Gastroesophageal sphincter (tissue), 3 donors: ENCODE data around the gene GBP2.

Experiments used
- POLR2A ChIP-seq, 2 donors: fragments of 450-650 bp; IDR thresholded peaks; one replicate each; pipeline ENCODE4 v1.6.1; 2017; ENCODE audit warnings: antibody characterized with exemption in 2 of 2, mild to moderate bottlenecking in 2 of 2, moderate library complexity in 1 of 2
- TF ChIP-seq, protein P1 (sequence below), 4 experiments: fragments of 200-600 bp in 2 of 4; fragments of 450-650 bp in 2 of 4; sonication (generic) in 1 of 4; IDR thresholded peaks; one replicate each; pipeline ENCODE4 v1.5.1; 2017 to 2019; ENCODE audit warnings: antibody characterized with exemption in 4 of 4, mild to moderate bottlenecking in 2 of 4, moderate library complexity in 2 of 4

- TF ChIP-seq, protein P1, sequence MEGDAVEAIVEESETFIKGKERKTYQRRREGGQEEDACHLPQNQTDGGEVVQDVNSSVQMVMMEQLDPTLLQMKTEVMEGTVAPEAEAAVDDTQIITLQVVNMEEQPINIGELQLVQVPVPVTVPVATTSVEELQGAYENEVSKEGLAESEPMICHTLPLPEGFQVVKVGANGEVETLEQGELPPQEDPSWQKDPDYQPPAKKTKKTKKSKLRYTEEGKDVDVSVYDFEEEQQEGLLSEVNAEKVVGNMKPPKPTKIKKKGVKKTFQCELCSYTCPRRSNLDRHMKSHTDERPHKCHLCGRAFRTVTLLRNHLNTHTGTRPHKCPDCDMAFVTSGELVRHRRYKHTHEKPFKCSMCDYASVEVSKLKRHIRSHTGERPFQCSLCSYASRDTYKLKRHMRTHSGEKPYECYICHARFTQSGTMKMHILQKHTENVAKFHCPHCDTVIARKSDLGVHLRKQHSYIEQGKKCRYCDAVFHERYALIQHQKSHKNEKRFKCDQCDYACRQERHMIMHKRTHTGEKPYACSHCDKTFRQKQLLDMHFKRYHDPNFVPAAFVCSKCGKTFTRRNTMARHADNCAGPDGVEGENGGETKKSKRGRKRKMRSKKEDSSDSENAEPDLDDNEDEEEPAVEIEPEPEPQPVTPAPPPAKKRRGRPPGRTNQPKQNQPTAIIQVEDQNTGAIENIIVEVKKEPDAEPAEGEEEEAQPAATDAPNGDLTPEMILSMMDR (IDR thresholded peaks at IDR 0.05), result no peak
- TF ChIP-seq POLR2A (IDR thresholded peaks at IDR 0.05), result no peak
Observed at GRCh38 chr1:89121641-89122040, 4.3 kb downstream of the GBP2 start.
